Neural progenitor cell (in vitro differentiated cells): ENCODE measurements around the gene PRCD. TPM values are rescaled to one million over a fixed set of nuclear protein-coding genes. Genes with fewer than 3 reads are reported as not detected.

Experiments
- DNase-seq: peaks from one replicate; pipeline ENCODE4 v3.0.0-alpha.2; 2016; ENCODE audit warnings: low spot score
- H2AFZ ChIP-seq: fragments of 200-600 bp; sonication (generic); replicated peaks from 2 replicates; pipeline ENCODE4 v1.6.1; 2016; ENCODE audit warnings: antibody characterized with exemption
- H3F3A ChIP-seq: fragments of 200-600 bp; sonication (generic); 2 replicates; pipeline ENCODE4 v1.6.1; 2016; ENCODE audit warnings: antibody characterized with exemption, low read depth
- H3K27ac ChIP-seq: fragments of 200-600 bp; sonication (generic); 2 replicates; pipeline ENCODE4 v1.5.1; 2016; ENCODE audit warnings: mild to moderate bottlenecking
- H3K27me3 ChIP-seq: fragments of 200-600 bp; sonication (generic); 2 replicates; pipeline ENCODE4 v1.6.1; 2016; ENCODE audit warnings: mild to moderate bottlenecking, moderate library complexity
- H3K36me3 ChIP-seq: fragments of 200-600 bp; sonication (generic); 2 replicates; pipeline ENCODE4 v1.5.1; 2016
- H3K4me1 ChIP-seq: fragments of 200-600 bp; sonication (generic); 2 replicates; pipeline ENCODE4 v1.6.1; 2016; ENCODE audit warnings: mixed run types
- H3K4me2 ChIP-seq: fragments of 200-600 bp; sonication (generic); 2 replicates; pipeline ENCODE4 v1.6.1; 2016
- H3K4me3 ChIP-seq: fragments of 200-600 bp; sonication (generic); 2 replicates; pipeline ENCODE4 v1.5.1; 2016
- H3K79me2 ChIP-seq: fragments of 200-600 bp; sonication (generic); 2 replicates; pipeline ENCODE4 v1.6.1; 2016; ENCODE audit warnings: low read depth
- H3K9ac ChIP-seq: fragments of 200-600 bp; sonication (generic); 2 replicates; pipeline ENCODE4 v1.6.1; 2016
- H3K9me3 ChIP-seq: fragments of 200-600 bp; sonication (generic); 2 replicates; pipeline ENCODE4 v1.5.1; 2016; ENCODE audit warnings: low read depth
- H4K20me1 ChIP-seq: fragments of 200-600 bp; sonication (generic); 2 replicates; pipeline ENCODE4 v1.6.1; 2016; ENCODE audit warnings: low read depth
- H3K27ac Mint-ChIP-seq: 3 replicates; pipeline ENCODE4 v1.8.0; 2021; ENCODE audit warnings: mixed read lengths
- H3K27me3 Mint-ChIP-seq: 2 replicates; pipeline ENCODE4 v1.8.0; 2022; ENCODE audit warnings: low read depth, mild to moderate bottlenecking, inconsistent platforms, moderate library complexity, mixed read lengths; ENCODE audit not compliant: insufficient read depth
- H3K36me3 Mint-ChIP-seq: 3 replicates; pipeline ENCODE4 v1.8.0; 2021; ENCODE audit warnings: mixed read lengths
- H3K4me1 Mint-ChIP-seq: 3 replicates; pipeline ENCODE4 v1.8.0; 2021; ENCODE audit warnings: mixed read lengths
- H3K4me3 Mint-ChIP-seq: 3 replicates; pipeline ENCODE4 v1.8.0; 2021; ENCODE audit warnings: mild to moderate bottlenecking, moderate library complexity, mixed read lengths
- H3K9me3 Mint-ChIP-seq: 3 replicates; pipeline ENCODE4 v1.8.0; 2020; ENCODE audit warnings: mixed read lengths
- EZH2 ChIP-seq: fragments of 200-600 bp; sonication (generic); IDR thresholded peaks from 2 replicates; pipeline ENCODE4 v1.6.1; 2017; ENCODE audit warnings: antibody characterized with exemption, mild to moderate bottlenecking, moderate library complexity
- EZH2phosphoT487 ChIP-seq: fragments of 200-600 bp; sonication (generic); IDR thresholded peaks from 2 replicates; pipeline ENCODE4 v1.6.1; 2017; ENCODE audit warnings: antibody characterized with exemption
- total RNA-seq: library from RNA; depleted of rRNA; stranded (reverse); fragments of >200 nt; gene quantifications from 2 replicates; pipeline ENCODE4 v1.2.3, GENCODE V29; 2015; ENCODE audit warnings: low replicate concordance
- TF ChIP-seq, protein P1 (sequence below): fragments of 200-600 bp; sonication (generic); IDR thresholded peaks from 2 replicates; pipeline ENCODE4 v1.5.1; 2017; ENCODE audit warnings: antibody characterized with exemption, mild to moderate bottlenecking

PRCD gene
- total RNA-seq, 1 donor from 2014 or later, result not detected

DNA sequence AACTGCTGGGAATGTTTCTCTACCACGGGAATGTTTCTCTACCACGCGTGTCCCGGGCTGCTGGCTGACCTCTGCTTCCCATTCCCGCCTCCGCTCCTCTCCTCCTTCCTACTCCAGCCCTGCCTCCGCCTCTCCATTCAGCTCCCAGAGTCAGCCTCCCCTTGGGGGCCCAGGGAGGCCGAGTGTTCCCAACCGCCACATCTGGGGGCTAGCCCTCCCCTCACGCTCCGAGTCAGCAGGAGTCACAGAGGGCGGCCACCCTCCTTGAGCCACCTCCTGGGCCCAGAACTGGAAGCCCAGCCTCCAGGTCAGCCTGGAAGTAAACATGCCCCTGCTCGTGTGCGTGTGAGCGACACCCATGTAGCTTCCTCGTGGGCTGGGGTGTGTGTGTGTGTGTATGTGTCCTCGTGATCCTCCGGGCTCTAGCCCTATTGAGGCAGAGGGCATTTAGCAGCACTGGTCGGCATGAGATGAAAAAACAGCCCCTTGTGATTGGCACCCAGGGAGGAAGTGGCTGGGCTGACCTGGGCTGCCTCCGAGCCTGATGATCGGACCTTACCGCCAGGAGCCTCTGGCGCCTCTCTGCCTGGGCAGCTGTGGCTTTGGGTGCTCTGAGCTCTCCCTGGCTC, 9.6 kb upstream of the PRCD start:
- Histone ChIP-seq H3K4me3 (no peak overlapping the region), H2AFZ (peak overlapping the region; percentile 28), H3K27ac (no peak overlapping the region), H3F3A (no peaks in the 10 kb centered on the region), H3K4me1 (peaks cover 9% of the 10 kb centered on the region), H3K9ac (no peak overlapping the region), H3K4me2 (no peak overlapping the region), H4K20me1 (no peaks in the 10 kb centered on the region), H3K79me2 (no peaks in the 10 kb centered on the region), H3K27me3 (peaks cover 9% of the 10 kb centered on the region), H3K9me3 (no peaks in the 10 kb centered on the region), H3K36me3 (no peaks in the 10 kb centered on the region)
- H3K27me3 Mint-ChIP-seq, result peaks cover 13% of the 10 kb centered on the region
- H3K36me3 Mint-ChIP-seq, result no peaks in the 10 kb centered on the region
- H3K4me1 Mint-ChIP-seq, result peaks cover 38% of the 10 kb centered on the region
- no peak overlapping the region for H3K4me3 Mint-ChIP-seq
- peak overlapping the region; percentile 95 for H3K27ac Mint-ChIP-seq
- no peaks in the 10 kb centered on the region for H3K9me3 Mint-ChIP-seq
- DNase-seq, result no peak
- TF ChIP-seq EZH2, result no peak
- TF ChIP-seq, protein P1, sequence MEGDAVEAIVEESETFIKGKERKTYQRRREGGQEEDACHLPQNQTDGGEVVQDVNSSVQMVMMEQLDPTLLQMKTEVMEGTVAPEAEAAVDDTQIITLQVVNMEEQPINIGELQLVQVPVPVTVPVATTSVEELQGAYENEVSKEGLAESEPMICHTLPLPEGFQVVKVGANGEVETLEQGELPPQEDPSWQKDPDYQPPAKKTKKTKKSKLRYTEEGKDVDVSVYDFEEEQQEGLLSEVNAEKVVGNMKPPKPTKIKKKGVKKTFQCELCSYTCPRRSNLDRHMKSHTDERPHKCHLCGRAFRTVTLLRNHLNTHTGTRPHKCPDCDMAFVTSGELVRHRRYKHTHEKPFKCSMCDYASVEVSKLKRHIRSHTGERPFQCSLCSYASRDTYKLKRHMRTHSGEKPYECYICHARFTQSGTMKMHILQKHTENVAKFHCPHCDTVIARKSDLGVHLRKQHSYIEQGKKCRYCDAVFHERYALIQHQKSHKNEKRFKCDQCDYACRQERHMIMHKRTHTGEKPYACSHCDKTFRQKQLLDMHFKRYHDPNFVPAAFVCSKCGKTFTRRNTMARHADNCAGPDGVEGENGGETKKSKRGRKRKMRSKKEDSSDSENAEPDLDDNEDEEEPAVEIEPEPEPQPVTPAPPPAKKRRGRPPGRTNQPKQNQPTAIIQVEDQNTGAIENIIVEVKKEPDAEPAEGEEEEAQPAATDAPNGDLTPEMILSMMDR, result no peak
- TF ChIP-seq EZH2phosphoT487, result no peak

DNA sequence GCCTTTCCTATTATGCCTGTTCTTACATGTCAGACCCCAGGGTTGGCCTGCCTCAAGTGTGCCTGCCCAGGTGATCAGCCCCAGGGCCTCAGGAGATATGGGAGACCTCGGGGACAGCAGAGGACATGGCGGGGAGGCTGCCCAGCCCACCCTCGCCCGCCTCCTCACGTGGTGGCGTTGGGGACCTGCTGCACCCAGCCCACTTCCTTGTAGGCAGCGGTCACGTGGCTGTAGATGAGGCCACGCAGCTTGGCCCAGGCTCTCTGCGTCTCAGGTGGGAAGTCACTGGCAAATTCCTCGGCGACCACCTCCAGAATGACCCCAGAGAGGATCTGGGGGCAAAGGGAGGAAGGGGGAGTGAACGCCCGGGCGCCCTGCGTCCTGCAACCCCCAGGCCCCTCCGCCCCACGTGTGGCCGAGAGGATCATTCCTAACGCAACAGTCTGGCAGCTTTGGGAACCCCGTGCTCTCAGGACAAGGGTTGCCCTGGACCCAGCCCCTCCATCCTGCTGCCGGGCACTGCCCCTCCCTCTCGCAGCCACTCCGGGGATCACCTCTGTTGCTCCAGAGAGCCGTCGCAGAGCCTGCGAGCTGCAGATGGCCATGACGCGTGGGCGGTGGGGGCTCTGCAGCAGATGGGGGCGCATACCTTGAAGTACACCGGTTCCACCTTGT, 8.9 kb upstream of the PRCD start:
- H4K20me1 ChIP-seq, result no peaks in the 10 kb centered on the region
- Mint-ChIP-seq H3K27ac (no peak overlapping the region), H3K9me3 (no peaks in the 10 kb centered on the region), H3K4me3 (no peak overlapping the region), H3K36me3 (no peaks in the 10 kb centered on the region), H3K27me3 (peaks cover 15% of the 10 kb centered on the region), H3K4me1 (peaks cover 38% of the 10 kb centered on the region)
- H2AFZ ChIP-seq, result no peak overlapping the region
- no peaks in the 10 kb centered on the region for H3F3A ChIP-seq
- H3K4me3 ChIP-seq, result no peak overlapping the region
- no peaks in the 10 kb centered on the region for H3K36me3 ChIP-seq
- H3K79me2 ChIP-seq, result no peaks in the 10 kb centered on the region
- H3K4me1 ChIP-seq, result peaks cover 9% of the 10 kb centered on the region
- H3K27me3 ChIP-seq, result peaks cover 16% of the 10 kb centered on the region
- DNase-seq, result no peak
- H3K27ac ChIP-seq, result no peak overlapping the region
- TF ChIP-seq EZH2, result no peak
- TF ChIP-seq, protein P1, result no peak
- TF ChIP-seq EZH2phosphoT487, result no peak
- no peak overlapping the region for H3K9ac ChIP-seq
- no peak overlapping the region for H3K4me2 ChIP-seq
- no peaks in the 10 kb centered on the region for H3K9me3 ChIP-seq

DNA sequence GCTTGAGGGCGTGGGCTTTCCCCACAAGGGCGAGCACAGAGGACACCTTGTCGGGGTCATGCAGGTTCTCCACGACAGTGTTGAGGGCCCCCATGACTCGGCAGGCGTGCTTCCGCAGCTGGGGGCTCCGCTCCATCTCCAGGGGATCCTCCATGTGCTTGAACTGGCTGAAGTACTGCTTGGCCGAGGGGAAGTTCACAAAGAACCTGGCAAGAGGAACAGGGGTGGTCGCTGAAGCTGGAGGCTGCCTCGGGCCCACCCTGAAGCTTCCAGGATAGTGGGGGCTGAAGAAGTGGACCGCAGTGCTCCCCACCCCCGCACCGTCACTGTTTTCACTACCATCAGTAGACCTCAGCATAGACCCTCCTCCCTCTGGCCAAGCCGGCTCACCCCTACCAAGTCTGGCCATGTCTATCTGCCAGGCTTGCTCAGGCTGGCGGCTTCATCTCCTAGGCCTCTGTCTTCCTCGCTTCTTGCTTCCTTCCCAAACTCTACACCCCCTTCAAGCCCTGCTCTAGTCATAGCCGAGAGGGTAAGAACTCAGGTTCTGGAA, 8.3 kb upstream of the PRCD start:
- Histone ChIP-seq H3F3A (peaks cover 5% of the 10 kb centered on the region), H2AFZ (no peak overlapping the region), H3K36me3 (no peaks in the 10 kb centered on the region), H3K27ac (no peak overlapping the region), H3K27me3 (peaks cover 23% of the 10 kb centered on the region), H3K79me2 (no peaks in the 10 kb centered on the region), H3K4me2 (no peak overlapping the region), H3K4me1 (peaks cover 9% of the 10 kb centered on the region), H4K20me1 (peaks cover 2% of the 10 kb centered on the region), H3K4me3 (no peak overlapping the region), H3K9me3 (no peaks in the 10 kb centered on the region), H3K9ac (no peak overlapping the region)
- no peak for DNase-seq
- Mint-ChIP-seq H3K4me1 (peaks cover 38% of the 10 kb centered on the region), H3K27me3 (peaks cover 21% of the 10 kb centered on the region), H3K27ac (peak overlapping the region; percentile 94), H3K9me3 (no peaks in the 10 kb centered on the region), H3K36me3 (no peaks in the 10 kb centered on the region), H3K4me3 (no peak overlapping the region)
- TF ChIP-seq EZH2 (no peak), EZH2phosphoT487 (no peak)
- TF ChIP-seq, protein P1, result no peak
